Muscle layer of duodenum (tissue), 2 donors: Measurements from ENCODE around the gene VPS26B.
"Not testable (repeated sequence)": the region's sequence is repeated elsewhere in the genome, so short reads cannot be mapped to it uniquely, and the experiment has no call there.

Experiments
- H3K27ac ChIP-seq: one replicate; pipeline ENCODE4 v1.7.0; 2013; ENCODE audit warnings: mild to moderate bottlenecking, low read length
- H3K27me3 ChIP-seq: one replicate; pipeline ENCODE4 v1.7.0; 2013; ENCODE audit warnings: low read depth, mild to moderate bottlenecking, control low read depth, low read length
- H3K36me3 ChIP-seq, 2 donors: one replicate each; pipeline ENCODE4 v1.7.0; 2013; ENCODE audit warnings: low read length in 2 of 2, control low read depth in 1 of 2, mild to moderate bottlenecking in 1 of 2; ENCODE audit not compliant: insufficient read depth in 2 of 2, control insufficient read depth in 1 of 2
- H3K4me1 ChIP-seq, 2 donors: one replicate each; pipeline ENCODE4 v1.7.0; 2013; ENCODE audit warnings: low read length in 2 of 2, mild to moderate bottlenecking in 2 of 2, control low read depth in 1 of 2, moderate library complexity in 1 of 2; ENCODE audit not compliant: insufficient read depth in 2 of 2, control insufficient read depth in 1 of 2
- H3K4me3 ChIP-seq, 2 donors: one replicate each; pipeline ENCODE4 v1.7.0; 2013; ENCODE audit warnings: low read length in 2 of 2, low read depth in 1 of 2, mild to moderate bottlenecking in 1 of 2
- H3K9me3 ChIP-seq, 2 donors: one replicate each; pipeline ENCODE4 v1.7.0; 2013; ENCODE audit warnings: low read length in 2 of 2, control low read depth in 1 of 2, mild to moderate bottlenecking in 1 of 2; ENCODE audit not compliant: control insufficient read depth in 1 of 2
- donor health status: healthy.

VPS26B gene

GRCh38 chr11:134223836-134224709 is at the start of gene VPS26B, which contains the start of gene NCAPD3:
VPS26B (plus strand) TSS chr11:134224671; CDS start chr11:134225123, 452 bp downstream.
NCAPD3 (minus strand) TSS chr11:134223967; CDS start chr11:134223926, 41 bp downstream.
- no peaks in the 10 kb centered on the region for H3K36me3 ChIP-seq
- H3K4me1 ChIP-seq: peaks cover 18 to 35% of the 10 kb centered on the region in 2 donors
- no peaks in the 10 kb centered on the region for H3K9me3 ChIP-seq
- H3K27ac ChIP-seq: peak within 1 kb of the TSS; percentile 97
- no peaks in the 10 kb centered on the region for H3K27me3 ChIP-seq
- H3K4me3 ChIP-seq: peak within 1 kb of the TSS; percentile 81 to 92

GRCh38 chr11:134176284-134176683 is 48.2 kb upstream of the VPS26B start:
- peaks cover 19 to 40% of the 10 kb centered on the region in 2 donors for H3K36me3 ChIP-seq
- no peaks in the 10 kb centered on the region for H3K4me1 ChIP-seq
- no peaks in the 10 kb centered on the region for H3K9me3 ChIP-seq
- no peaks in the 10 kb centered on the region for H3K27me3 ChIP-seq
- H3K27ac ChIP-seq: no peak overlapping the region
- no peak overlapping the region for H3K4me3 ChIP-seq

DNA sequence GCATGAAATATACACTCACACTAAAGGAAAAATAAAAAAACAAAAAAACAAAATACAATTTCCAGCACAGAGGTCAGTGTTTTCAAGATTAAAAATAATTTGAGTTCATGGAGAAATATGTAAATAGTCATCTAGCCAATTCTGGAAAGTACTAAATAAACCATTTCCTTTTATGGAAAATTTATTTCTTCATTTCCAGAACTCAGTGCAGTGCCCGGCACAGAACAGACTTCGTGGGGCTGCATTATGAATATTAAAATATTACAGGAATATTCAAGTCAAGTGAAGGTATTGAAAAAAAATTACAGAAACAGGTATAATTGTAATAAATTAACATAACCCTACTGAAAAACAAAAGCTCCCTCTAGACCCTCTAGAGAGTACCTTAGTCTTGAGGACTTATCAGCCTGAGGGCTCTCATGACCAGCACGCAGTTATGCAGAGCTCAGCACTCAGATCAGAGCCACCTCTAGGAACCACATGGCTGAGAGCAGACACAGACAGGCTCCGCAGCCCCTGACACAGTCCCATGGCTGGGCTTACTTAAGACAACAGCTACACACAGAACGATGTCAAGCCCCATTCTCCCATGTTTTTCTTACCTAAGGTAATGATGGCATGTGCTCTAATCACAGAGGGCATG is 46.3 kb upstream of the VPS26B start:
- no peak overlapping the region for H3K27ac ChIP-seq
- H3K36me3 ChIP-seq: peaks cover 19 to 42% of the 10 kb centered on the region in 2 donors
- no peaks in the 10 kb centered on the region for H3K4me1 ChIP-seq
- no peaks in the 10 kb centered on the region for H3K27me3 ChIP-seq
- no peak overlapping the region for H3K4me3 ChIP-seq
- no peaks in the 10 kb centered on the region for H3K9me3 ChIP-seq

GRCh38 chr11:134181707-134182106 is 42.8 kb upstream of the VPS26B start:
- Histone ChIP-seq H3K27me3 (no peaks in the 10 kb centered on the region), H3K4me1 (no peaks in the 10 kb centered on the region), H3K4me3 (no peak overlapping the region), H3K9me3 (no peaks in the 10 kb centered on the region), H3K27ac (no peak overlapping the region), H3K36me3 (peaks cover 19 to 35% of the 10 kb centered on the region in 2 donors)

DNA sequence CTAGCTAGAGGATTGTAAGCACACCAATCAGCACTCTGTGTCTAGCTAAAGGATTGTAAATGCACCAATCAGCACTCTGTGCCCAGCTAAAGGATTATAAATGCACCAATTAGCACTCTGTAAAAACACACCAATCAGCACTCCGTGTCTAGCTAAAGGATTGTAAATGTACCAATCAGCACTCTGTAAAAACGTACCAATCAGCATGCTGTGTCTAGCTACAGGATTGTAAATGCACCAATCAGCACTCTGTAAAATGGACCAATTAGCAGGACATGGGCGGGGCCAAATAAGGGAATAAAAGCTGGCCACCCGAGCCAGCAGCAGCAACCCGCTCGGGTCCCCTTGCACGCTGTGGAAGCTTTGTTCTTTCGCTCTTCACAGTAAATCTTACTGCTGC is 36.4 kb upstream of the VPS26B start:
- not testable (repeated sequence) for H3K9me3 ChIP-seq, H3K4me1 ChIP-seq, H3K4me3 ChIP-seq, H3K27me3 ChIP-seq, H3K27ac ChIP-seq
- H3K36me3 ChIP-seq: peaks cover 28 to 64% of the 10 kb centered on the region in 2 donors

DNA sequence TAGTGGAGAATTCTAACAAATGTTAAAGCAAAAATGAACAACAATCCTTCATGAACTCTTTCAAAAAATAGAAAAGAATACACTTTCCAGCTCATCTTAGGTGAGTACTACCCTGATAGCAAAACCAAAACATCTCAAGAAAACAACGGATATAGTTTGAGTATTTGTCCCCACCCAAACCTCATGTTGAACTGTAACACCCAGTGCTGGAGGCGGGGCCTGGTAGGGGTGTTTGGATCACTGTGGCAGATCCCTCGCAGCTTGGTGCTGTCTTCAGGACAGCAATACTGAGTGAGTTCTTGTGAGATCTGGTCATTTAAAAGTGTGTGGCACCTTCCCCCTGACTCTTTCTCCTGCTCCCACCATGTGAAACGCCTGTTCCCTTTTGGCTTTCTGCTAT is 27.7 kb upstream of the VPS26B start:
- Histone ChIP-seq H3K4me1 (no peaks in the 10 kb centered on the region), H3K9me3 (no peaks in the 10 kb centered on the region), H3K4me3 (no peak overlapping the region), H3K36me3 (peaks cover 21 to 48% of the 10 kb centered on the region in 2 donors), H3K27me3 (no peaks in the 10 kb centered on the region), H3K27ac (no peak overlapping the region)

DNA sequence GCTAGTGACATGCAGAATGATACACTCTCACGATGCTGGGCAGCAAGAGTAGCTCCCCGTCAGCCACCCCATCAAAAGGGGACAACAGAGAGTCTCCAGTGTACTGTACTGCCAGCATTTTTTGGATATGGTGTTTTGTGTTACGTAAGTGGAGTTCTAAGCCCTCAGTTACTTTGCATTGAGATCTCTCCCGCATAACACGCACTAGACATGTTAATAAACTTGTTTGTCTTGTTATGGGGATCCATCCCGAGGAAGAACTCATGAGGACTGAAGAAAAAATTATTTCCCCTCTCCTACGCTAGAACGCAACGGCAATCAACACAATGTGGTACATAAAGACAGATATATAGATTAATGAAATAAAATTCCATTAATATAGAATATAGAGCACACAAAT is 24.9 kb upstream of the VPS26B start:
- Histone ChIP-seq H3K27me3 (no peaks in the 10 kb centered on the region), H3K4me3 (no peak overlapping the region), H3K36me3 (peaks cover 21 to 46% of the 10 kb centered on the region in 2 donors), H3K27ac (no peak overlapping the region), H3K9me3 (no peaks in the 10 kb centered on the region), H3K4me1 (no peaks in the 10 kb centered on the region)

DNA sequence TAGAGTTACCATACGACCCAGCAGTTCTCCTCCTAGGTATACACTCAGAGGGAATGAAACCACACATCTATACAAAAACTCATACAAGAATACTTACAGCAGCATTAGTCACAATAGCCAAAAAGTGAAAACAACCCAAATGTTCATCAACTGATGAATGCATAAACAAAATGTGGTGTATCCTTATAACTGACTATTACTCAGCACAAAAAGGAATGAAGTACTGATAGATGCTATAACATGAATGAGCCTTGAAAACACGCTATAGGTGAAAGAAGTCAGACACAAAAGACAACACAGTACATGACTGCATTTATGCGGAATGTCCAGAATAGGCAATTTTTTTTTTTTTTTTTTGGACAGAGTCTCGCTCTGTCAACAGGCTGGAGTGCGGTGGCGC is 23.8 kb upstream of the VPS26B start:
- Histone ChIP-seq H3K9me3 (no peaks in the 10 kb centered on the region), H3K4me3 (no peak overlapping the region), H3K4me1 (no peaks in the 10 kb centered on the region), H3K36me3 (peaks cover 22 to 55% of the 10 kb centered on the region in 2 donors), H3K27ac (no peak overlapping the region), H3K27me3 (no peaks in the 10 kb centered on the region)

DNA sequence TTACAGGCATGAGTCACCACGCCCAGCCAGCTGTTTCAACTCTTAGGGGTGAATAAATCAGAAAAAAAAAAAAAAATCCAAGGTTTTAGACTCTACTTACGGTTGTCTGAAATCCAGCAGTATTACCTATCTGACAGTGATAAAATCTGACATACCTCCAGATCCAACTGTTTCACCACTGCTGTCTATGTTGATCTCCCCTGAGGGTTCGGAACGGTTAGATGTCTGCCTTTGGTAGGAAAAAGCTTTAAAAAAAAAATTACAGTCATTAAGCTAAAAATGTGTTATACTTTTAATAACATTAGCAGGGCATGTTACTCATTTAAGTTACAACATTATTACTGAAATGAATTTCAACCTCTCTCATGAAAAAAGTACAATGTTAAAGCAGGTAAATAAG is 21.8 kb upstream of the VPS26B start:
- peaks cover 25 to 63% of the 10 kb centered on the region in 2 donors for H3K36me3 ChIP-seq
- H3K27me3 ChIP-seq: no peaks in the 10 kb centered on the region
- H3K27ac ChIP-seq: no peak overlapping the region
- H3K4me3 ChIP-seq: no peak overlapping the region
- H3K4me1 ChIP-seq: no peaks in the 10 kb centered on the region
- no peaks in the 10 kb centered on the region for H3K9me3 ChIP-seq

- Histone ChIP-seq H3K27me3 (no peaks in the 10 kb centered on the region), H3K27ac (no peak overlapping the region), H3K4me3 (no peak overlapping the region), H3K36me3 (peaks cover 34 to 76% of the 10 kb centered on the region in 2 donors), H3K4me1 (no peaks in the 10 kb centered on the region), H3K9me3 (no peaks in the 10 kb centered on the region)
Observed at GRCh38 chr11:134205729-134206128, 18.7 kb upstream of the VPS26B start.

DNA sequence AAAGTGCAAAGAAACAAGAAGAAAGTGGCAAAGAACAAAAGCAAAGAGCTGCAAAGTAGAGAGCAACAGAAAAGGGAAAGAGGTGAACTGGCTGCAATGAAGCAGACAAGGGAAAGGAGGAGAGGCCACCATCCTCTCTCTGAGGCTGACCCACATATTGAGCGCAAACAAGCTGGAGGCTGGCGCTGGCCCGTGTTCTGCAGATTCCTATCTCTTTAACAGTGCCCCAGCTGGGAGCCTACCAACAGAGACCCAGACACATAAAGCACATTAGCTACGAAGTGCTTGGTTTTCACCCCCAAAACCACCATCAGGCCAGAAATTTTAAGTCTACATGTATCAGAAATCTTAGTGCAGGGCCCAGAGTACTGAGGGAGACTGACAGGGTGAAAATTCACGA is 18.3 kb upstream of the VPS26B start:
- no peaks in the 10 kb centered on the region for H3K4me1 ChIP-seq
- no peak overlapping the region for H3K27ac ChIP-seq
- H3K9me3 ChIP-seq: no peaks in the 10 kb centered on the region
- H3K36me3 ChIP-seq: peaks cover 34 to 71% of the 10 kb centered on the region in 2 donors
- no peak overlapping the region for H3K4me3 ChIP-seq
- H3K27me3 ChIP-seq: no peaks in the 10 kb centered on the region
